Right hindlimb (tissue), 1 donor: ENCODE measurements around the gene SPEM3.

Source experiments
- DNase-seq: peaks from one replicate; pipeline ENCODE4 v3.0.0-alpha.2; 2018

Gene SPEM3

GRCh38 chr17:7423679-7424078, 5.0 kb upstream of the SPEM3 start:
- no peak for DNase-seq

DNA sequence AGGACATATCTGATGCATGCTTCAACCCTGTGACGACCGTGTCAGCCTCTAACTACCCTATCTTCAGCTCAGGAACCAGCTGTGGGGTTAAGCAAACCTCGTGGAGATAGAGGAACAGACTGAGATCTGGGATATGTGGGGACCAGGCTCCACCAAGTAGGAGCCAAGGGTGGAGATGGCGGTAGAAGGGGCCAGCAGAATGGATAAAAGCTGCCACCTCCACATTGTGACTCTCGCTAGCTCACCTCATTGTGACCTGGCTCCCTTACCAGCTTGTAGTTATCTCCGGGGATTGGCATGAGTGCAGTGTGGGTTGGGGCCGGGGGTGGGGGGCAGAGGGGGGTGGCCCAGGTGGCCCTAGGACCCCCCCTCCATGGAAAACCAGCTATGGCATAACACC, 3.3 kb upstream of the SPEM3 start, which contains the start of gene SPEM2:
Gene SPEM2, plus strand, starts transcription at position 301 of the 400 bp plus-strand sequence. Its CDS starts 73 bp downstream, at position 374.
- DNase-seq = no peak

DNA sequence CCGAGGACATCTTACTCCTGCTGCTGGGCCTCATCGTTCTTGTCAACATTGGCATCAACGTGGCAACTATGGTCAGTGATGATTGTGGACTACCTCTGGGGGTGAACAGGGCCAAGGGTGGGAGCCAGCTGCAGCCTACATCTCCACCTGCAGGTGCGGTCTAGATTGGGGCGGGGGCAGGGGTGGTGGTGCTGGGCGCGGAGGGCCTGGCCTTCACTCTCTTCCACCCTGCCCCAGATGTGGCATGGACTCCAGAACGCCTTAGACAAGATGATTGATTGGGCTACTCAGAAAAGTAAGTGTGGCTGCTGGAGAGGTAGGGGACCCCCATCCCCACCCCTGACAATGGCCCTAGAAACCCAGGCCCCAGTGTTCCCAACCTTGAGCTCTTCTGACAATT, 2.9 kb upstream of the SPEM3 start:
- no peak for DNase-seq

DNA sequence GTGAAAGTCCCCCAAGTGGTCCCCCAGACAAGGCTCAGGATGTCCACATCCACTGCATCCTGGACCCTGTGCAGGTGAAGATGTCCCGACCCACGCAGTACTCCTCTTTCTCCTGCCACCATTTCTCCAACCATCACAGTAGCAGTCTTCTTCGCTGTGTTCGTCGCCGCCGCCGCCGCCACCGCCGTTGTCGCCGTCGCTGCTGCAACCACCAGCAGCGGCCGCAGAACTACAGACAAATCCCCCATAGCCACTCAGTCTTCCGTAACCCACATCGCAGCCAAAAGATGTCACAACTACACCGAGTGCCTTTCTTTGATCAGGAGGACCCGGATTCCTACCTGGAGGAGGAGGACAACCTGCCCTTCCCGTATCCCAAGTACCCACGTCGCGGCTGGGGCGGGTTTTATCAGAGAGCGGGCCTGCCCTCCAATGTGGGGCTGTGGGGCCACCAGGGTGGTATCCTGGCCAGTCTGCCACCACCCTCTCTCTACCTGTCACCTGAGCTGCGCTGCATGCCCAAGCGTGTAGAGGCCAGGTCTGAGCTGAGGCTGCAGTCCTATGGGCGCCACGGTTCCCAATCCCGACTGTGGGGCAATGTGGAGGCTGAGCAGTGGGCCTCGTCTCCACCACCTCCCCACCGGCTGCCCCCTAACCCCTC, 2.3 kb upstream of the SPEM3 start:
- no peak for DNase-seq

- DNase-seq = no peak
Observed at GRCh38 chr17:7426896-7427489, 1.7 kb upstream of the SPEM3 start.

DNA sequence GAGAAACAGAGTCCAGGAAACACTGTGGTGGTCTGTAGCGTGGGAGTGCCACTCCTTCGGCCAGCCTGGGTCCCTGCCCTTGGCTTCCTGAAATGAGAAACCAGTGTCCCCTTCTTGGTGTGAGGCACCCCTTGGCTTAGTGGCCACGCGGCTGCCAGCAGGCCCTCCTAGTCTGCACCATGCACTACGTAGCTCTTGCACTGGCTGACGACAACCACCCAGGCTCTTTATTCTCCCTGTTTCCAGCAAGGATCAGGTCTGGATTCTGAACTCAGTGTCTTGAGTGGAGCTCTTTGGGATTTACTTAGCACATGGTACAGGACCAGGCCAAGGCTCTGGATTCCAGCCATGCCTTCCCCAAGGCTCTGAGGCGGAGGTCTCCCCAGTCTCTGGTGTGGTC, 1.1 kb upstream of the SPEM3 start:
- DNase-seq = no peak

- no peak for DNase-seq
Observed at GRCh38 chr17:7429722-7430121, 1.1 kb downstream of the SPEM3 start.

DNA sequence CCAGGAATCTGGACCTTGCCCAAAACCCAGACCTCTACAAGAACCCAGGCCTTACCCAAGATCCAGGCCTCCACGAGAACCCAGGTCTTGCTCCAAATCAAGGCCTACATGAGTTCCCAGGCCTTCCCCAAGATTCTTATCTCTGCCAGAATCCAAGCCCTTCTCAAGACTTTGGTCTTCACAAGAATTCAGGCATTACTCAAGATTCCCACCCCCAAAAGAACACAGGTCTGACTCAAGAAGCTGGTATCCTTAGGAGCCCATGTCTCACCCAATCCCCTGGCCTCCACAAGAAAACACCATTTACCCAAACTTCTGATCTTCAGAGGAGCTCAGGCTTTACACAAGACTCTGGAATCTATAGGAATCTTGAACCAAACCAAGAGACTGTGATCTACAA, 2.6 kb downstream of the SPEM3 start:
- DNase-seq = no peak

DNA sequence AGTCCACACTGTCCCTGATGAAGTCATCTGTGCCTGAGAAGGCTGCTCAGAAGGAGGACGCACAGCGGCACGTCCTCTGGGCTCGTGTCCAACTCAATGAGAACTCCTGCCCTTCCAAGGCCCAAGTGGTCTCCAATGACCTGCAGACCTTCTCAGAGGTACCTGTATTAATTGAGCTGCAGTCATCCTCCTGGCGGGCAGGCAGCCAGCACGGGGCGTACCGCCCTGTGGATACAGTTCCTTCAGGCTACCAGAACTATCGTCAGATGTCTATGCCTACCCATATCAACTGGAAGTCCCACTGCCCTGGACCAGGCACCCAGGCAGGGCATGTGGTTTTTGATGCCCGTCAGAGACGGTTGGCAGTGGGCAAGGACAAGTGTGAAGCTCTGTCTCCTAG, 3.6 kb downstream of the SPEM3 start:
- no peak for DNase-seq

DNA sequence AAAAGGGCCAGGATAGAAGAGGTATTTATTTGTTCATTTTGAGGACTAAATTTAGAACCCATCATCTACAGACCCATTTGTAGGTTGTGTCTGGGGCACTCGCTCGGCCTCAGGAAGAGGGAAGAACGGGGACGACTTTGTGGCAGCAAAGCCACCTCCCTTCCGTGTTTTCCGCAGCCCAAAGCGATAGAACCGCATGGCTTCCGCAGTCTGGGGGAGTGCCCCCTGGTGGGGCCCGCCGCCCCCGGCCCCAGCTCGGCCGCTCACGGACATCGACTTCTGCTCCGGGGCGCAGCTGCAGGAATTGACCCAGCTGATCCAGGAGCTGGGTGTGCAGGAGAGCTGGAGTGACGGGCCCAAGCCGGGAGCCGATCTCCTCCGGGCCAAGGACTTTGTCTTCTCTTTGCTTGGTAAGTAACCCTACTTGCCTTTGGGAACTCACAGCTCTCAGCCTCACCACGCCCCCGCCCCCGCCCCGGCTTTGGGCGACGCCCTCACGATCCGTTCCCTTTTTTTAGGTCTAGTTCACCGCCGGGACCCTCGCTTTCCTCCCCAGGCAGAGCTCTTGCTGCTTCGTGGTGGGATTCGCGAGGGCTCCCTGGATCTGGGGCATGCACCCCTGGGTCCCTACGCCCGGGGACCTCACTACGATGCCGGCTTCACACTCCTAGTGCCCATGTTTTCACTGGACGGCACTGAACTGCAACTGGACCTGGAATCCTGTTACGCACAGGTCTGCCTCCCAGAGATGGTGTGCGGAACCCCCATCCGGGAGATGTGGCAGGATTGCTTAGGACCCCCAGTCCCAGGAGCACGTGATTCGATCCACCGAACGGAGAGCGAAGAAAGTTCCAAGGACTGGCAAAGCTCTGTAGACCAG, 7.3 kb downstream of the SPEM3 start:
- peak; percentile 50 for DNase-seq

DNA sequence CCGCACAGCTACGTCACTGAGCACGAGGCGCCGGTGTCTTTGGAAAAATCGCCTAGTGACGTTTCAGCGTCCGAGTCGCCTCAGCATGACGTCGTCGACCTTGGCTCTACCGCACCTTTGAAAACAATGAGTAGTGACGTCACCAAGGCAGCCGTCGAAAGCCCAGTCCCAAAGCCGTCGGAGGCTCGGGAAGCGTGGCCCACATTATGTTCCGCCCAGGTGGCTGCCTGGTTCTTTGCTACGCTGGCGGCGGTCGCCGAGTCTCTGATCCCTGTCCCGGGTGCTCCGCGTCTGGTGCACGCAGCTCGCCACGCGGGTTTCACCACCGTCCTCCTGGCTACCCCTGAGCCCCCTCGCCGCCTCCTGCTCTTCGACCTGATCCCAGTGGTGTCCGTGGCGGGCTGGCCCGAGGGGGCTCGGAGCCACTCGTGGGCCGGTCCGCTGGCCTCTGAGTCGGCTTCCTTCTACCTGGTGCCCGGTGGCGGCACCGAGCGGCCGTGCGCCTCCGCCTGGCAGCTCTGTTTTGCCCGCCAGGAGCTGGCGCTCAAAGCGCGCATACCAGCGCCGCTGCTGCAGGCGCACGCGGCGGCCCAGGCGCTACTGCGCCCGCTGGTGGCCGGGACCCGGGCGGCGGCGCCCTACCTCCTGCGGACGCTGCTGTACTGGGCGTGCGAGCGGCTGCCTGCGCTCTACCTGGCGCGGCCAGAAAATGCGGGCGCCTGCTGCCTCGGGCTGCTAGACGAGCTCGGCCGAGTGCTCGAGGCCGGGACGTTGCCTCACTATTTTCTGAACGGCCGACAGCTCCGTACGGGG, 8.1 kb downstream of the SPEM3 start:
- peak; percentile 83 for DNase-seq

- no peak for DNase-seq
Observed at GRCh38 chr17:7437369-7437863, 8.8 kb downstream of the SPEM3 start.

DNA sequence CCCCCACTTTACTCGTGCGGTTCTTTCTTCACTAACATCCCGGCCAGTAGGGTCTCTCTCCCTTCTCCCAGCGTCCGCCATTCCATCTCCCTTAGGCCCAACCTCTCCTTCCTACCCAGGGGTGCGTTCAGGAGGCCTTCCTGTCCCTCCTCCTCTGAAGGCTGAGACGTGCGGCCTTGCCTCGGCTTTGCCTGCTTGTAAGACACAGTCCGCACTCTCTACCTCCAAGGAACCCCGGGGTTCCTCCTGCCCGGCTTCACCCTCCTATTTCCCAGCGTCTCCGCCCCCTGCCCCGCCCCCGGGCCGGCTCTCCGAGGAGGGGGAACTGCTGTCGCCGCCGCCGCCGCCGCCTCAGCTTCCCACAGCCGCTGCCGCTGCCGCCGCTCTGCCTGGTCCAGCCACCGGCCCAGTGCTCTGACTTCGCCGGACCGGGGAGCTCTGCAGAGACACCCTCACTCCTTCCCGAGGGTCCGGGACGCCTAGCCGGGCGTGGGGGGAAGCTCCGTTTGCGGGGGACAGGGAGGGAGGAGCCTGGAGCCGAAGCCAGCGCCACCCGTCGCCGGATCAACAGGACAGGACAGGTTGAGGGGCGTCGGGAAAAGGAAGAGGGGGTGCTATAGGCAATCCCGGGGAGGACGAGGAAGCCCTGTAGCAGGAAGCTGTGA, 9.4 kb downstream of the SPEM3 start:
- DNase-seq = peak; percentile 77

DNA sequence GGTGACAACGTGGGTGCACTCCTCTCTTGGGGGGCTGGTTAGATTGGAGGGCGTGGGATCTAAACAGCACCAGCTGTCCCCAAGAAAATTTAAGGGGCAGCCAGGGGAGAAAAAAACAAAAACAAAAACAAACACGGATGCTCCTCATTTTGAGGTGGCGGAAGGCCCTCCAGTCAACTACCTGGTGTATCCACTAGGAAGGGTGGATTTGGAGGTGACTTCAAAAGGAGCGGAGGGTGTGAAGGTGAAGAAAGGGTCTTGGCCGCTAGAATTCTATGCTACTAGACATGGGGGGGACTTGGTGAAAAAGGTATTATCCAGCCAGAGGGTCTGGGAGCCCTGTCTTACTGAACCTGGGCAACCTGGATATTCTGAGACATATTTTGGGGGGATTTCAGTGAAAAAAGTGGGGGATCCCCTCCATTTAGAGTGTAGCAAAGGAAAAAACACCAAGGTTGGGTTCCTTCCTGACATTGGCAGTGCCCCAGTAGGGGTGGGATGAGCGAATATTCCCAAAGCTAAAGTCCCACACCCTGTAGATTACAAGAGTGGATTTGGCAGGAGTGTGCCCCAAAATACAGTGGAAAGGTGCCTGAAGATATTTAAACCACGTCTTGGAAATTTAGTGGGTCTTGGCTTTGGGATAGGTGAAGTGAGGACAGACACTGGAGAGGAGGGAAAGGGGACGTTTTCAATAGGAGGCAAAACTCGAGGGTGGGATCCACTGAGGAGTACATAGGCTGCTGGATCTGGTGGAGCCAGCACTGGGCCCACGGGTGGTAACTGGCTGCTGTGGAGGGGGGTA, 10.2 kb downstream of the SPEM3 start:
- no peak for DNase-seq

DNA sequence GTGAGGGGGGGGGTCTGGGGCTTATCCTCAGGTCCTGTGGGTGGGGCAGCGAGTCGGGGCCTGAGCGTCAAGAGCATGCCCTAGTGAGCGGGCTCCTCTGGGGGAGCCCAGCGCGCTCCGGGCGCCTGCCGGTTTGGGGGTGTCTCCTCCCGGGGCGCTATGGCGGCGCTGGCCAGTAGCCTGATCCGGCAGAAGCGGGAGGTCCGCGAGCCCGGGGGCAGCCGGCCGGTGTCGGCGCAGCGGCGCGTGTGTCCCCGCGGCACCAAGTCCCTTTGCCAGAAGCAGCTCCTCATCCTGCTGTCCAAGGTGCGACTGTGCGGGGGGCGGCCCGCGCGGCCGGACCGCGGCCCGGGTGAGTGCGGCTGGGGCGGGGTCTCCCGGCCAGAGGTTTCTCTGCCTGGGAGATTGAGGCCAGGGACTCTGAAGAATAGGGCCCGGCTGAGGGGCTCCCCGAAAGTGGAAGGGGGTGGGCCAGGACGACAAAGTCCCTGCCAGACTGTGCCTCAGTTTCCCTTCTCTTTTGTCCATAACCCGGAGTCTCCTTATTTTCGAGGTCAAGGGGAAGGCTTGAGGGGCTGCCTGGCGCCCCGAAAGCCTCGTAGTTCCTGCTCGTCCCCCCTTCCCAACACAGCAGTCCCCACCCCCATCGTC, 10.9 kb downstream of the SPEM3 start, which contains the start of gene FGF11:
Gene FGF11, plus strand, starts transcription at position 51 of the 651 bp plus-strand sequence. Its CDS starts 109 bp downstream, at position 160.
- peak; percentile 56 for DNase-seq

GRCh38 chr17:7440113-7440833, 11.6 kb downstream of the SPEM3 start:
- DNase-seq = peak; percentile 76

DNA sequence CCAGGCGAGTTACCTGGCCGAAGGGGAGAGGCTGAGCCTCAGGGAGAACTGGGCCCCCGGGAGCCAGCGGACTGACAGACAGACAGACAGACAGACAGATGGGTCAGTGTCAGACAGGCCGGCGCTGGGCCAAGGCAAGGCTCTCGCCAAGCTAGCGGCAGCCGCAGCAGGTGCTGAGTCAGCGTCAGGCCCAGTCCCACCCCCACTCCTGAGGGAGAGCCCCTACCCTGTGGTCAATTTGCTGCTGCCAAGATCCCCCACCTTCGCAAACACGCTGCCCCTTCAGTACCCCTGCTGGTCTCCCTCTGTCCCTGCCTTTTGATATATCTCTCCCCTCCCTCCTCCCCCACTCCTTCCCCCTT, 12.2 kb downstream of the SPEM3 start:
- DNase-seq = peak; percentile 77

DNA sequence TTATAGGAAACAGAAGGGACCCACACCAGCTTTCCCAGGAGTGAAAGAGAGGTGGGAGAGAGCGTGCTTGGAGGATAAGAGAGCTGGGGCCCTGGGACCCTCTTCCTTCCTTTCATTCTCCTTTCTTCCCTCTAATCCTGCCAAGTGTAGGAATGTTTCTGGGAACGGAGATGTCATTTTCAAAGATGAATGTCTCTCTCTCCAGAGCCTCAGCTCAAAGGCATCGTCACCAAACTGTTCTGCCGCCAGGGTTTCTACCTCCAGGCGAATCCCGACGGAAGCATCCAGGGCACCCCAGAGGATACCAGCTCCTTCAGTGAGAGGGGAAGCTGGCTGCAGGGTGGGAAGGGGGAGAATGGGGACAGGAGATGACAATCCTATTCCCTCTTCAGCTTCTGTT, 12.6 kb downstream of the SPEM3 start:
- no peak for DNase-seq

DNA sequence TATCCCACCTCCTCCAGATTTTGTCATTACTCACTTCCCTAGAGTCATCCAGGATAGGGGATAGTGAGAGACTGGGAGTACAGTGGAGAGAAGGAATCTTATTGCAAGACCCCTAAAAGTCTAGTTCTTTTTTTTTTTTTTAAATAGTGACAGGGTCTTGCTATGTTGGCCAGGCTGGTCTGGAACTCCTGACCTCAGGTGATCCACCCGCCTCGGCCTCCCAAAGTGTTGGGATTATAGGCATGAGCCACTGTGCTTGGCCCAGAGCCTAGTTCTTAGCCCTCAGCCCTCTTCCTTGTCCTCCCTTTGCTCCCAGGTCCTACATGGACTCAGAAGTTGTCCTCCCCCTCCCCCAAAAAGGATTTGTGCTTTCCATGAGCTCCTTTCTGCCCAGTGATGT, 13.5 kb downstream of the SPEM3 start:
- DNase-seq = no peak
